GF-D8 (cell line): ENCODE data around the gene CNGA3.

Experiments used
- DNase-seq: peaks from one replicate; lab custom pipeline; 2025; lab: John Stamatoyannopoulos, UW

CNGA3 gene

GRCh38 chr2:98377544-98377943, 31.3 kb downstream of the CNGA3 start:
- no peak for DNase-seq

GRCh38 chr2:98378196-98378595, 31.9 kb downstream of the CNGA3 start:
- no peak for DNase-seq

- DNase-seq: no peak
Observed at GRCh38 chr2:98378901-98379300, 32.6 kb downstream of the CNGA3 start.

- no peak for DNase-seq
Observed at GRCh38 chr2:98379311-98380202, 33.3 kb downstream of the CNGA3 start.

- DNase-seq: no peak
Observed at GRCh38 chr2:98380203-98380535, 33.9 kb downstream of the CNGA3 start.

GRCh38 chr2:98381494-98381893, 35.2 kb downstream of the CNGA3 start:
- DNase-seq: no peak

- DNase-seq: no peak
Observed at GRCh38 chr2:98382086-98382485, 35.8 kb downstream of the CNGA3 start.

GRCh38 chr2:98382739-98383138, 36.5 kb downstream of the CNGA3 start:
- no peak for DNase-seq

GRCh38 chr2:98383166-98383565, 36.9 kb downstream of the CNGA3 start:
- no peak for DNase-seq

- DNase-seq: peak; percentile 5
Observed at GRCh38 chr2:98385050-98385699, 38.9 kb downstream of the CNGA3 start.

GRCh38 chr2:98387478-98387877, 41.2 kb downstream of the CNGA3 start:
- no peak for DNase-seq

- no peak for DNase-seq
Observed at GRCh38 chr2:98388081-98388480, 41.8 kb downstream of the CNGA3 start.

- DNase-seq: no peak
Observed at GRCh38 chr2:98388601-98389250, 42.5 kb downstream of the CNGA3 start.

- no peak for DNase-seq
Observed at GRCh38 chr2:98389251-98389605, 43.0 kb downstream of the CNGA3 start.

GRCh38 chr2:98390571-98391476, 44.6 kb downstream of the CNGA3 start:
- DNase-seq: no peak

- DNase-seq: no peak
Observed at GRCh38 chr2:98391581-98392270, 45.5 kb downstream of the CNGA3 start.

- no peak for DNase-seq
Observed at GRCh38 chr2:98393354-98393753, 47.1 kb downstream of the CNGA3 start.

GRCh38 chr2:98394595-98395153, 48.4 kb downstream of the CNGA3 start:
- no peak for DNase-seq

- DNase-seq: no peak
Observed at GRCh38 chr2:98395977-98396376, 49.7 kb downstream of the CNGA3 start.

- no peak for DNase-seq
Observed at GRCh38 chr2:98396745-98397355, 50.6 kb downstream of the CNGA3 start.

GRCh38 chr2:98399140-98399539, 52.9 kb downstream of the CNGA3 start:
- no peak for DNase-seq
